WI38 (cell line): ENCODE data around the gene TMEM132D.

Source experiments
- H3K4me3 ChIP-seq: 2 replicates; pipeline ENCODE4 v1.5.1; 2011; ENCODE audit warnings: low read depth, mild to moderate bottlenecking, control low read depth, low read length
- TF ChIP-seq, protein P1 (sequence below): IDR thresholded peaks from 2 replicates; pipeline ENCODE4 v1.5.1; 2012; ENCODE audit warnings: low read depth, mild to moderate bottlenecking, control low read depth, low read length

Gene TMEM132D

DNA sequence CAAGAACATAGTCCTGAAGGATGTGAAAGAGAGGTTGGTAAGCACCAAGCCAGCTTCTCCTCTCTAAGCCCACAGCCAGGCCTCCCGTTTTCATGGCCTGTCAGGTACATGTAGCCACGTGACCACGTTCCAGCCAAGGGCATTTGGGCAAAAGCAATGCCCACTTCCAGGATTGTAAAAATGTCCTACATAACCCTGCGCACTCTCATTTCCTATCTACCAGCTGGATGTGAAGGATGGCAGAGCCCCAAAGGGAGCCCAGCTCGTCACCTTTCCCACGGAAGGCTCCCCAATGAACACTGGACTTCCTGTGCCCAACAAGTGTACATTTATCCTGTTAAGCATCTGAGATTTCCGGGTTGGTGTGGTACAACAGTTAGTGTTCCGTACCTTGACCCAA is 231.7 kb downstream of the TMEM132D start:
- TF ChIP-seq, protein P1, sequence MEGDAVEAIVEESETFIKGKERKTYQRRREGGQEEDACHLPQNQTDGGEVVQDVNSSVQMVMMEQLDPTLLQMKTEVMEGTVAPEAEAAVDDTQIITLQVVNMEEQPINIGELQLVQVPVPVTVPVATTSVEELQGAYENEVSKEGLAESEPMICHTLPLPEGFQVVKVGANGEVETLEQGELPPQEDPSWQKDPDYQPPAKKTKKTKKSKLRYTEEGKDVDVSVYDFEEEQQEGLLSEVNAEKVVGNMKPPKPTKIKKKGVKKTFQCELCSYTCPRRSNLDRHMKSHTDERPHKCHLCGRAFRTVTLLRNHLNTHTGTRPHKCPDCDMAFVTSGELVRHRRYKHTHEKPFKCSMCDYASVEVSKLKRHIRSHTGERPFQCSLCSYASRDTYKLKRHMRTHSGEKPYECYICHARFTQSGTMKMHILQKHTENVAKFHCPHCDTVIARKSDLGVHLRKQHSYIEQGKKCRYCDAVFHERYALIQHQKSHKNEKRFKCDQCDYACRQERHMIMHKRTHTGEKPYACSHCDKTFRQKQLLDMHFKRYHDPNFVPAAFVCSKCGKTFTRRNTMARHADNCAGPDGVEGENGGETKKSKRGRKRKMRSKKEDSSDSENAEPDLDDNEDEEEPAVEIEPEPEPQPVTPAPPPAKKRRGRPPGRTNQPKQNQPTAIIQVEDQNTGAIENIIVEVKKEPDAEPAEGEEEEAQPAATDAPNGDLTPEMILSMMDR = no peak

DNA sequence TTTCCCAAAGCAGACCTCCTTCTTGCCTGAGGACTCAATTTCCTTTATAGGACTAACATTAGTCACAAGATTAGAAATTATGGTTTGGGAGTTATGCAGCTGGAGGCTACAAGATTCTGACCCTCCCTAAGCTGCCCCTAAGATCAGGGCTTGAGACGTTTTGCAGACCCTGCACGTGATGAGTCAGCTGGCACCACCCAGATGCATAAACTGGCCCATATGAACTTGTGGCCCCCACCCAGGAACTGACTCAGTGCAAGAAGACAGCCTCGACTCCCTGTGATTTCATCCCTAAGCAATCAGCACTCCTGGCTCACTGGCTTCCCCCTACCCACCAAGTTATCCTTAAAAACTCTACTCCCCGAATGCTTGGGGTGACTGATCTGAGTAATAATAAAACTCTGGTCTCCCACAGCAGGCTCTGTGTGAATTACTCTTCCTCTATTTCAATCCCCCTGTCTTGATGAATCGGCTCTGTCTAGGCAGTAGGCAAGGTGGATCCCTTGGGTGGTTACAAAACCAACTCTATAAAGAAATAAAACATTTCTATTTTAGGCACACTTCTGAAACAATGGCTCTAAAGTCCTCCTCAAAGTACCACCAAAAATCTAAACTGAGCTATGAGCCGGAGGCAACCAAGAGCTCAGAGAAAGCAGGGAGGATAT is 233.4 kb downstream of the TMEM132D start:
- TF ChIP-seq, protein P1 = no peak
- no peak overlapping the region for H3K4me3 ChIP-seq

More for the DNA sequence above, 231.7 kb downstream of the TMEM132D start:
- H3K4me3 ChIP-seq = no peak overlapping the region

DNA sequence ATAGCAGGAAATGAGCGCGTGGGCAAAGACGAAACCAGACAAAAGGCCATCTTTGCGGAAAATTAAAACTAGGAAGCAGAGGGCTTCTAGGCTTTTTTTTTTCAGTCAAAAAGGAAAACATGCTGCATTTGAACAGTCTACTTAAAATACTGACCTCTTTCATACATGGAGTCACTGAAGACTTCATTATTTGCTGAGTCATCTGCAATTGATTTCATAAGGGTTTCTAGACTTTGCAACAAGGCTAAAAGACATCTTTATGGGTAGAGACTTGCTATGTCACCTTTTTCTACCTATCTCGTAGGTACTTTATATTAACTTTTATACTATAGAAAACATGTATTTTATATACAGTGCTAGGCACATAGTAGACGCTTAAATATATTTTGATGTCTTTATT is 238.4 kb downstream of the TMEM132D start:
- H3K4me3 ChIP-seq = no peak overlapping the region
- TF ChIP-seq, protein P1 = no peak

DNA sequence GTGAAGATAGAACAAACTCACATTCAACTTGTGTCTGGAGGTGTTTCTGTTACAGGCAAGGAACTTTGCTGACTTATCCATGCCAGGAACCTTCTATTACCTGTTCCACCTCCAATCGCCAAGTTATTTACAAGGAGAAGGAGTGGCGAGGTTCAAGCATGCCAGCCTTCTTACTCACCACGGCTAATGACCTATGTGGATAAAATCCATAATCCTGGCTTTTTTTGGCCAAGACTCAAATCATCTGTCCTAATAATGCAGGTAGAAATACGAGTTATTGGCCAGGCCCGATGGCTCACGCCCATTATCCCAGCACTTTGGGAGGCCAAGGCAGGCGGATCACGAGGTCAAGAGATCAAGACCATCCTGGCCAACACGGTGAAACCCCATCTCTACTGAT is 241.6 kb downstream of the TMEM132D start:
- TF ChIP-seq, protein P1 = no peak
- no peak overlapping the region for H3K4me3 ChIP-seq

DNA sequence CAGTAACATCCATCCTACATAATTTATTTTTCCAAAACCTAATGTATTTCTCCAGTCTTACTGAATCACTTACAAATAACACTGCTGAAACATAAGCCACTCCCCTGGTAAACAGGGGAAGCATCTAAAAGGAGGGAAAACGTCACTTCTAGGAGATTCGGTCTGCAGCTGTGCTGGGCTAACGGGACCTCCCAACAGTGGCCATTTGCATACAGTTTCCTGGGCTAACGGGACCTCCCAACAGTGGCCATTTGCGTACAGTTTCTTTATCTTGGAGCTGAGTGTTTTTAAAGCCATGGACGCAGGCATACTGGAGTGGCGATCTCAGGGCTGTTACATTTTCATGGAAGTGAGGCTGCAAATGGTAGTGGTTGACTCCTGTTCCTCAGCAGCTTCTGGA is 242.9 kb downstream of the TMEM132D start:
- TF ChIP-seq, protein P1 = no peak
- no peak overlapping the region for H3K4me3 ChIP-seq

DNA sequence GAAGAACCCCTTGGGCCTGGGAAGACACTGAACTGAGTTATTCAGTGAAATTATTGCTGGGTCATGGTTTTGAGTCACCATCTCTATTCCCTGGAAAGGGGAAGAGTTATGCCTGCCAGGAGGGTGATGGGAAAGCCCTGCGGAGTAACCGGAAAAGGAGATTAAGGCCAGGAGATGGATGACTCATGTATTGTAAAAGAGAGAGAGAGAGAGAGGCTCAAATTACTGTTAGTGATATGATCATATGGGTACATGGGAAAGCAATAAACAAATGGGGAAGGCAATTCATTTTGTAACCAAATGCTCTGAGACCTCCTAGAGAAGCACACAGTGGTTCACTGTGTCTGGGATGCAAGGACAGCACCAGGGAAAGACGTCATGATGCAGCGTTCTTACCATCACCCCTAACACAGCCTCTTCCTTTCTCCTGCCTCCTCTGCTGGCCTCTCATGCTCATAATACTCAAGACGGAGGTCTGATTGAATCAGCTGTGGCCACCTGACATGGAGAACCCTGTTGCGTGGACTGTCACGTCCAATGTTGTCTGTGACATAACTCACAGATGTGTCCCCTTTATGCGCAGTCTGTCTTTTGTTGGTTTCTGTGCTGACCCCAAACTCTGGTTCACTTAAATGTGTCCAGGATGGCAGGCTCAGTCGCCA is 243.7 kb downstream of the TMEM132D start:
- TF ChIP-seq, protein P1 = no peak
- H3K4me3 ChIP-seq = no peak overlapping the region

DNA sequence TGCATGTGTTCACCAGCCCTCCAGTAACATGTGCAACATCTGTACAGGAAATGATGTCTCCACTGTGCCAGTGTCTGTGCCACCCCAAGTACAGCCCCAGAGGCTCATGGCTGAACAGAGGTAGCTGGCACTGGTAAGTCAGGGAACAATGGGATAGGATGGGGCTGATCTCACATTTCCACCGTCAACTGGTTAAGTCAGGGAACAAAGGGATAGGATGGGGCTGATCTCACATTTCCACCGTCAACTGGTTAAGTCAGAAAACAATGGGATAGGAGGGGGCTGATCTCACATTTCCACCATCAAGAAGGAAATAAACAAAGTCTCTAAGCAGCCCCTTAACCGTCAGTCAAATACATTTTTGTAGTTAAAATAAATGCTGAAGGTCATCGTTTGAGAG is 246.6 kb downstream of the TMEM132D start:
- no peak overlapping the region for H3K4me3 ChIP-seq
- TF ChIP-seq, protein P1 = no peak
